Measurements from ENCODE around the gene WNT5A.

- TF ChIP-seq CTCF (conservative IDR thresholded peaks at IDR 0.05 in 1 of 2, IDR thresholded peaks at IDR 0.05 in 1 of 2; ENCODE audit: extremely low read depth in 1 of 2, insufficient read depth in 1 of 2, low read depth in 1 of 2, low read length in 2 of 2) (no peak), EZH2 (IDR thresholded peaks at IDR 0.05; ENCODE audit: borderline replicate concordance, low read length) (no peak)
Observed at GRCh38 chr3:55439657-55440056, 47.4 kb downstream of the WNT5A start.
